Astrocyte of the hippocampus (primary cell): ENCODE data around the gene PABPN1.

Experiments used
- DNase-seq: peaks from one replicate; pipeline ENCODE4 v3.0.0; 2011; ENCODE audit warnings: low read depth, low spot score

Gene PABPN1

DNA sequence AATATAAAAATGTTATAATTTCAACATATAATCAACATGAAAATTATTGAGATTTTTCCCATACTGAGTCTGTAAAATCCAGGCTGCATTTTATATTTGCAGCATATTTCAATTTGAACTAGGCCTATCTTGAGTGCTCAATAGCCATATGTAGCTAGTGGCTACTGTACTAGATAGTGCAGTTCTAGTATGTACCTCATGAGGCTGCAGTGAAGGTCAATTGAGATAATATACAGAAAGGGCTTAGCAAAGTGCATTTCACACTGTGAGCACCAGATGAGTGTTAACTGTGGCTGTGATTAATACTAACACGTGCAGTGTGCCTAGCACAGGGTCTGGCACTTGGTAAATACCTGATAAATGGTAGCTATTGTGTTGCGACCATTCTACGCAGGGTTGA, 36.8 kb downstream of the PABPN1 start:
- no peak for DNase-seq

DNA sequence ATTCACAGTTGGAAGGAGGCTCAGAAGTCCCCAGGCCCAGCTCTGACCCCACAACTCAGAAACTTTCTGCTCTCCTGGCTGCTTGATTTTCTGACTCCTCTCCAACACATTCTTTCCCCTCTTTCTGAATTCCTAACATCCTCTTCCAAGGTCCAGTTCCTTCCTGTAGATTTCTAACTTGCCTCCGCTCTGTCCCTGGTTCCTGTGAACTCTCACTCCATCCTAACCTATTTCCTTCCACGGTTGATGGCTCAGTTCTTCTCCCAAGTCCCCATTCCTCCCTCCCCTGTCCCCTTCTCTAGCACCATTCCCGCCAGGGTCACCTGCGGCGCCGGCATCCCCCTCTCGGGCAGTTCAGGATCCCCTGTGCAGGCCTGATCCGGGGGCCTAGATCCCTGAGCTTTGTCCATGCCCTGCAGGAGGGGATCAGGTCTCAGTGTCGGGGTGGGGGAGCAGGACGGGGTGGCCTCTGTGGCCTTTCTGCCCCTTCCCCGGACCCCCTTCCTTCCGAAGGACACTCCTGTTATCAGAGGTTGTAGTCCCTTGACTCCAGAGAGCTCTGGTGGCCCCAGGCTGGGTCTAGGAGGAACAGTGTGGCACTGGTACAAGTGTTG, 37.4 kb downstream of the PABPN1 start:
- DNase-seq: peak; percentile 9

DNA sequence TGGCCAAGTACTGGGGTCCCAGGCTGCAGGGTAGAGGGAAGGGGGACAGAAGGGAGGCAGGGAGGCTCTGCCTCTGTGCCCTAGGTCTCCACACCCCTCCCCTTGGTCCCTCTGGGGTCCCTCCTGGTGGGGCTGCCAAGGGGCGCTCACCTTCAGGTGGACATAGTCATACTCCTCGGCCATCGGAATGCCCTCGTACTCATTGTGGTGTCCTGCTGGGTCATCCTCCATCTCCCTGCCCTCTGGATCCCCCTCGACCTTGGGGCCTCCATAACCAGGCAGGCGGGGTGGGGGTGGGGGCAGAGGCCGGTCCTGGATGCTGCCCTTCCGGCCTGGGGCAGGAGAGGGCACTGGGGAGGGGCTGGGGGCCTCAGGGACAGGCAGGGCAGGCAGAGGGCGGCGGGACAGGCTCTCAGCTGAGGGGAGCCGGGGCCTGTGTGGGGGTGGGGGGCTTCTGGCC, 37.9 kb downstream of the PABPN1 start:
- no peak for DNase-seq

DNA sequence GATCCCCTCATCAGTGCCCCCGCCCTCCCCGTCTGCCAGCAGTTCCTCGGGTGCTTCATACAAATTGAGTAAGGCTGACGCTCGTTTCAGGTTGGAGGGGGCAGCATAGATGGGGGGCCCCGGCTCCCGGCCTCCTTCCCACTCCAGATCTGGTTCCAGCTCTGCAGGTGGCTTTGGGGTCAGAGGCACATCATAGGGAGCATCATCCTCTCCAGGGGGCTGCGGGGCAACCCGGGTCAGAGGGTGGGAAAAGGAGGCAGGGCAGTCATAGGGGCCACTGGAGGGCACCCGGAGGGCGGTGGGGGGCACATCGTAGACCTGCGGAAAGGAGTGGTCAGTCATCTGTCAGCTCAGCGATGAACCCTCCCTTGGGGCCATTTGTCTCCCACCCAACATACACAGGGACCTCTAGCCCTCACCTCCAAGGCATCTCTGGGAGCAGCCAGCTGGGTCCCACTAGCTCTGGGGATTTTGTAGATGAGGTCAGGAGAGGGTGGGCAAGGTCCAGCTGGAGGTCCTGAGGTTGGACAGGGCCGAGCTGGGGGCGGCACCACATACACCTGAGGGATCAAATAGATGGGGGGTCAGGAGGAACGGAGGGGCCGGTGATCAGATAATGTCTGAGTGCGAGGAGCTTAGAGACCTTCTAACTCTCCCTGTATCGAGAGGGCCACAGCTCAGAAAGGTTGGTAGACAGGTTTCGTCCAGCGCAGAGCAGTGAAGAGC, 38.6 kb downstream of the PABPN1 start:
- no peak for DNase-seq

DNA sequence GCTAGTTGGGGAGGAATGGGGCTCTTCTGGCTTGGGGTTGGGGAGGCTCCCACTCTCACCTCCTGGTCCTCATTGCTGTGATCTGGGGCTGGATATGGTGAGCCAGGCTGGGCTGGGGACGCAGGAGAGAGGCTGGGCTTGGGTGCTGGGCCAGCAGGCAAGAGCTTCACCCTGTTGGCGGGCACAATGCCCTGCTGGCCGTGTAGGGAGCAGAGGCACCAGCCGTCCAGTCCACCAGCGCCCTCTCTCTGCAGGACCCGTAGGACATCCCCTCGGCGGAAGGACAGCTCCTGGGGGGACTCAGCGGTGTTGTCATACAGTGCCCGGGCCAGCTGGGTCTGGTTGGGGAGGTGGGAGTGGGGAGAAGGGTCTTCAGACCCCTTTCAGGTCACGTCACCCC, 39.2 kb downstream of the PABPN1 start:
- no peak for DNase-seq

DNA sequence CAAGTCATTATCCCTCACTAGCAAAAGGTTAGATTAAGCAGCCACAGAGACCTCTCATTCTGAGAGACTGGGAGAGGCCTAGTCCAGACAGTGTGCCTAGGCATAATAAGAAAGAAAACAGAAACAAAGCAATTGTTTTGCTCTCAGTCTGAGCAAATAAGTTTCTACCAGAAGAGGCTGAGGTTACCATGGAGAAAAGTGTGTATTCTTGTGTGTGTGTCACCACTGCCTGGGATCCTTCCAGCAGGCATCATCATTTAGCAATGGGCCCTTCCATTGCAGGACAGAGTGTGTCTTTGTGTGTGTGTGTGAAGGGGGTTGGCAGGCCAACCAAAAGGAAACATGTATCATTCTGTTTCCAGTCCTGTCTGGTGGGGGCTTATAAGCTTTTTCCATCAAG, 40.1 kb downstream of the PABPN1 start:
- DNase-seq: peak; percentile 60

DNA sequence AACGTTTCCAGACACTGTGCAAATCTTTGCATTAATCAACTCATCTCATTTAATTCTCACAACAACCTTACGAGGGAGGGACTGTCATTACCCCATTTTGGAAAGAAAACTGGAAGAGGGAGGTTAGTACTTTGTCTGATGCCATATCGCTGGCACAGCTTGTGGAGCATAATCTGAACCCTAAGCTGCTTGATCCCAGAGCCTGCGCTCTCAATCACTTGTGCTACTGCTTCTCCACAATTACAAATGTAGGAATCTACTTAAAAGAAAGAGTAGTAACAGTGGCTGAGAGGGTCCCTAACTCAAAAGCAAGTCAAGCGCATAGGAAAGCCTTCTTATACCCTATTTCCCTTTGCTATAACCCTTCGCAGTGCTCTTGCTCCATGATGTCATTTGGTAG, 40.5 kb downstream of the PABPN1 start:
- DNase-seq: no peak

DNA sequence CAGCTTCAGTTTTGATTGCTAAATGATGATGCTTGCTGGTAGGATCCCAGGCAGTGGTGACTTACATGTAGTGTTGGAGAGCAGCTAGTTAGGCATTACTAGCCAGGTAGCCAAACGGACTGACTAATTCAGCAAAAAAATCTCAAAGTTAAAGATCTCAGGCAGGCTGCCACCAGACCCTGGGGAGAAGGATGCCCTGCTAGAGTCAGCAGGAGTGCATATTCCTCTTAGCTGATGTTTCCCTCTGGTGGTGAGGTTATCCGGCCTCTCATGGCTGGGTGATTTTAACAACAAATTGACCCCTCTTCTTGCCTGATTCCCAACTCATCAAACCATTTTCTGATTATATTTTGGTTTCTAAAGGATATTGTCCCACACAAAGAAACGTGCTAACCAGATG, 40.9 kb downstream of the PABPN1 start:
- peak; percentile 48 for DNase-seq

DNA sequence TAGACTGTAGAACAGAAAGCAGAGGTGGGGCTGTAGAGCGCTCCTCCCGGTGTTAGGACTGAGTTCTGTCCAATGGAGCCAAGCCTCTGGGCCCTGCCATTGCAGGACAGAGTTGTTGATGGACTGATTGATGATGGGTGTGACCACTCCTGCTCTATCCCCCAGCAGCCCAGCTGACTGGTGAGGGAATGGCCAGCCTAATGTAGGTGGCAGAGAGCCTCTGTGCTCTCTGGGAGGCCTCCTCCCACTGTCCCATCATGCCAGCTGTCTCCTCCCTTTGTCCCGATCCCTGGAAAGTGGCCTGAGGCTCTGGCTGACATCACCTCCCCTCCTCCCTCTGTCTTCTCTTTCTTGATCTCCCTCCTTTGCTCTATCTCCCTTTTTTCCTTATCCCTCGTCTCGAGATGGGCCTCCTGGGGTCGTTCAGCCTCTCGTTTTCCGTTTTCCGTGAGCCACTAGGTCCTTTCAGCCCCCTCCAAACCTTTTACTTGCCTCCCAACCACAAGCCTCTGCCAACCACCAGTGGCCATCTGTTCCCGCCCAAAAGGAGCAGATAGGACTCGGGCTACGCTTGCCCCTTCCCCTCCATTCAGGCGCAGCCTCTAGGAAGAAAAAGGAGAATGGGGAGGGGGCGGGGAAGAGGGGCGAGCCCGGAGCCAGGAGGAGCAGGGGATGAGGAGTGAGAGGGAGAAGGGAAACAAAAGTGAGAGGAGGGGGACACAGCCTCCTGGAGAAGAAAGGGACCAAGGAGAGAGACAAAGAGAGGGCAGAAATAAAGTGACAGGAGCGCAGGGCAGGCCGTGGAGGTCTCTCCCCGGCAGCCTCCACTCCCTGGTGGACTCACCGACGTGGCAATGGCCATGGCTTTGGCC, 43.1 kb downstream of the PABPN1 start:
- DNase-seq: peak; percentile 38

DNA sequence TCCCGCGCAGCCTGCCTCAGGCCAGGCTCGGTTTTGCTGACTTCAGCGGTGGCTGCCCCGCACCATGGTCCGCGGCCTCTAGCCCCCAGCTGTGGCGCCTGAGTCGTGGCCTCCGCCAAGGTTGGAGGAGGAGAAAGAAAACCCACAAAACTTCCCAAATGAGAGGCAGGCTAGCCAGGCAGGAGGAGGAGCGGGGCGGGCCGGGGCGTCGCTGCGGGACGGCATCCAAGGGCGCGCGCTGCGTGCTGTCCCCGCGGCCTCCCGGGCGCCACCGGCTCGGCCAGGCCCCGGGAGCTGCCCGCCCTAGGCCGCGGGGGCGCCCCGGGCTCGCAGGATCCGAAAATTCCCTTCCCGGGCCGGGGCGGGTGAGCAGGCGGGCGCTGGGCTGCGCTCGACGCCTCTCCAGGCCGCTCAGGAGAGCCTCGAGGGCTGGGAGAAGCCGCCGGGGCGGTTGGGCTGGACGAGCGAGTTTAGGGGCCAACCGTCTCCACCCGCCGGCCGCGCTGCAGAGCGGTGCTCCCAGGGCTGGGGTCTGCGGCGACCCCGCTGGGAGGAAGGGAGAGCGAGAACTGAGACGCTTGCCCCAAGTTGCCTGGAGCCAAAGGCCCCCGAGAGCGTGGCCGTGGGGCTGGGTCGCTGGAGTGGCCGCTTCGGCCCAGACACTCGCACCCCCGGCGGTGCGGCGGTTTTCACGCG, 43.9 kb downstream of the PABPN1 start, which contains the start of gene EFS:
Gene EFS, minus strand, starts transcription at position 137 of the 696 bp plus-strand sequence. CDS start 147 bp downstream, outside the sequence.
- peak; percentile 68 for DNase-seq

DNA sequence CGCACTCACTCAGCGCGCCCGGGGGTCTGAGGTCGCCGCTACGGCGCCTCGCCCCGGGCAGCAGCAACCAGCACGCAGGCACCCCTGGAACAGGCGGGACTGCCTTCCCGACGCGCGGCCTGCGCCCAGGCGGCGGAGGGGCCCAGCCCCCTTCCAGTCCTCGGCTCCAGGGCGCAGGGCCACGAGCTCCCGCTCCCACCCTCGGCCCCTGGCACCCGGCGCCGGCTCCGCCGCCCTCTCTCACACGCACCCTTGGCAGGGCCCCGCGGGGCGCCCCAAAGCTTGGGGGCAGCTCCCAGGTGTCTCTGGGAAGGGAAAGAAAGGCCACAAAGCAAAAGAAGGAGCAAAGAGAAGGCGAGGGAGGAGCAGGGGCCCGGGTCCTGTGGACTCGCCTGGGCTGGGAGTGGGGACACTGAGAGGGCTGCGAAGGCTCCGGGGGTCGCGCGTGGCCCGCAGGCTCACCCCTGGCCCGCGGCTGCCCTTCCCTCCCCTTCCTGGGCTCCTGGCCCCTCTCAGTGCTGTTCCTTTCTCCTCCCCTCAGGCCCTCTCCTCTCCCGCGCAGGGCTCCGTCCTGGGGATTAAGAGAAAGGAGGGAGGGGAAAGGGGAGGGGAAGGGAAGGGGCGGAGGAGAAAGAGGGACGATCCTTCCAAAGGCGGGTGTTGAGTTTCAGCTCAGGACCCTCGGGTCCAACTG, 44.6 kb downstream of the PABPN1 start:
- peak; percentile 83 for DNase-seq

DNA sequence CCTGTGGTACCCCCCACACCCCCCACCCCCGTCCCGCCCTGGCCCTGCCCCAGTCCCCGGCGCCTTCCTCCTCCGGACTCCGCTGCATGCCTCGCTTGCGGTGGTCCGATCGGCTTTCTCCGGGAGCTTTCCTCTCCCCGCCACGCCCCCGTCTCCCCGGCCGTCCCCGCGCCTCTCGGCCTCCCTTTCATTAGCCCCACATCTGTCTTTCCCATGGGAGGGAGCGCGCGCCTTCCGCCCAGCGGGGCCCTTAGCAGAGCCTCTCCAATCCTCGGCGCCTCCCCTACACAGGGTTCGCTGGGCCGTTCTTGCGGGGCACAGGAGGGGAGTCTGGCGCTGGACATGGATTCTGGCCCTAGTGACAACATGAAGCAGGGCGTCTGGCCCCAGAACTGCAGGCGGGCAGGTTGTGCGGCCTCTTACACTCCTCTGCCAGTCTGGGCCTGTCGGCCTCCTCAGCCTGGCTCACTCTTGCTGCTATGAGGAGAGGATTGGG, 45.2 kb downstream of the PABPN1 start:
- DNase-seq: peak; percentile 74

DNA sequence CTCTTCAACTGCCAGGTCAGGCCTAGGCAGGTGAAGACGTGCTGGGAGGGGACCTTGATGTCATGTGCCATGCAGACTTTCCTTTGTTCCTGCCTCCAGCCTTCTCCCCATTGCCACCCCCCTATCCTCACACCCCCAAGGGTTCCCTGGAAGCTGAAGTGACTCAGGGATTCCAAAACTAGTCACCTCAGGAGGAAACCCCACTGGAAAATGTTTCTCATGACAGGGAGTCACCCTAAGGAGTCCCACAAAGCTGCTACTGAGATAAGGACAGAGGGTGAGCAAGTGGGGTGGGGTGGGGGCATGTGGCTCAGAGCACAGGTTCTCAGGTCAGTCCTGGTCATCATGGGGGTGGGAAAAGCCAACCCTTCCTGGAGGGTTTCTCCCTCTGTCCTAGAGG, 49.0 kb downstream of the PABPN1 start:
- no peak for DNase-seq

DNA sequence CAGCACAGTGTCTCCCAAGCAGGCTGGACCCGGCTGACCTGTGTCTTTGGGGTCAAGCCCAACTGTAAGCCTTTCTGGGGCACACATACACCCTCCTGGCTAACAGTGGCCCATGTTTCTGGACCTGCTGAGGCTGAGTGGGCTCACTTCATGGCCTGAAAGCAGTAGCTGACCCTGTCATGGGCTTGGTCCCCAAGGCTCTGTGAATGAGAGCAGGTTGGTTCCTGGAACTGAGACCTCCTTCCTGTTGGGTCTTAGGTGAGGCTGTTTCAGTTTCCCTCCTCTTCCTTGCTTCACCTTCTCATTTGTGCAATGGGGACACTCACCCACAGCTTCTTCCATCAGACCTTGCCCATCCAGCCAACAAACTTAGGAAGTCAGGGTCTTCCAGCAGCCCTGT, 50.6 kb downstream of the PABPN1 start:
- DNase-seq: no peak

DNA sequence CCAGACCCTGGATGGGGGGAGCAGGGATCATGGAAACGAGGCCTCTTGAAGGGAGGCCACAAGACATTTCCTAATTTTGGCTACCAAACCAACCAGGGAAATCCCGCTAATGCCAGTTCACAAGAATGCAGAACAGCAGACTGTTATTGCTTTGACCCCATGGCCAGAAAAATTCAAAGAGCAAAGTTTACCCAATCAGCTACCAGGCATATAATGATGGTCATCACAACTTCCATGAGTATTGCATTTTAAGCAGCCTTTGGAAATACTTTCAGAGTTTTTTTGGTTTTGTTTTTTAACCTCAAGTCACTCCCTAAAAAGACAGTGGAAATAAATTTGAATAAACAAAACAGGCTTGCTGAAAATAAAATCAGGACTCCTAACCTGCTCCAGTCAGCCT, 51.3 kb downstream of the PABPN1 start, which contains the start of gene IL25:
Gene IL25, plus strand, starts transcription at position 301 of the 400 bp plus-strand sequence.
- DNase-seq: no peak

DNA sequence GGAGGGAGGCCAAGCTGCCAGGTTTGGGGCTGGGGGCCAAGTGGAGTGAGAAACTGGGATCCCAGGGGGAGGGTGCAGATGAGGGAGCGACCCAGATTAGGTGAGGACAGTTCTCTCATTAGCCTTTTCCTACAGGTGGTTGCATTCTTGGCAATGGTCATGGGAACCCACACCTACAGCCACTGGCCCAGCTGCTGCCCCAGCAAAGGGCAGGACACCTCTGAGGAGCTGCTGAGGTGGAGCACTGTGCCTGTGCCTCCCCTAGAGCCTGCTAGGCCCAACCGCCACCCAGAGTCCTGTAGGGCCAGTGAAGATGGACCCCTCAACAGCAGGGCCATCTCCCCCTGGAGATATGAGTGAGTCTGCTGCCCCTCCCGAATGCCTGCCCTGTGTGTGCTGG, 51.8 kb downstream of the PABPN1 start:
- DNase-seq: no peak
